ENCODE data around the gene MMP13.

DNA sequence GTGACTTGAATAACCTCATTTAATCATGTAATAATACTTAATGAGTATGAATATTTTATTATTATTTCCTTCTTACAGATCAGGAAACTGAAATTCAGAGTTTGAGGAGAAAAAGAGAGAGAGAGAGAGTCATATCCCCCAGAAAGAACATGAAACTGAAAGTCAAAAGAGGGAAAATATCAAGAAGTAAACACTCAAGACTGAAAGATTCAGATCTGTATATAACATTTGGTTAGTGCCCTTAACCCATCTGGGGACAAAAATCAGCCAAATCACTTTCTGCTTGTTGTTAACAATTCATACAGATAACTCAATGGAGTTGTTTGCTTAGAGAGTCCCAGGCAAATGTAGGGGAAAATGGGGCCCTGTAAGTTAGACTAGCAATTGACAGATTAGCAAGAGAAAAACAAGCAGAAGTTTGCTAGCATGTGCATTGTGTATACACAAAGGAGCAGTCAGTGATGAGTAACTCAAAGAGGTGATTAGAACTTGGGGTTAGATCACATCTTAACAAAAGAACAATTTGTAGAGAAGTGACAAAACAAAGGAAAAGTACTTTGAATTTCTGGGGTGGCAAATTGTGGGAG is 25.9 kb upstream of the MMP13 start:
- TF ChIP-seq MAFF (IDR thresholded peaks at IDR 0.05; ENCODE audit: low read length) (no peak), SMAD3 (CRISPR knock-in tag; conservative IDR thresholded peaks at IDR 0.05) (no peak), ELF4 (CRISPR knock-in tag; IDR thresholded peaks at IDR 0.05) (no peak), HDAC6 (IDR thresholded peaks at IDR 0.05; ENCODE audit: low read depth, low read length) (no peak), ZBTB1 (CRISPR knock-in tag; IDR thresholded peaks at IDR 0.05; ENCODE audit: borderline replicate concordance, low read depth) (no peak)

All from K562 (cell line).